Breast epithelium (tissue), 3 donors: ENCODE data around the gene MEAK7.

Source experiments
- POLR2A ChIP-seq: fragments of 450-650 bp; IDR thresholded peaks from one replicate; pipeline ENCODE4 v1.6.1; 2016; ENCODE audit warnings: antibody characterized with exemption, mild to moderate bottlenecking, moderate library complexity
- POLR2AphosphoS5 ChIP-seq, 3 donors: sonication (generic); formaldehyde crosslinking; IDR thresholded peaks; one replicate each; pipeline ENCODE4 v1.6.1; 2017; ENCODE audit warnings: antibody characterized with exemption in 3 of 3
- TF ChIP-seq, protein P1 (sequence below), 3 donors: fragments of 450-650 bp; IDR thresholded peaks; one replicate each; pipeline ENCODE4 v1.5.1; 2016 to 2017; ENCODE audit warnings: antibody characterized with exemption in 3 of 3, mild to moderate bottlenecking in 3 of 3, moderate library complexity in 3 of 3

DNA sequence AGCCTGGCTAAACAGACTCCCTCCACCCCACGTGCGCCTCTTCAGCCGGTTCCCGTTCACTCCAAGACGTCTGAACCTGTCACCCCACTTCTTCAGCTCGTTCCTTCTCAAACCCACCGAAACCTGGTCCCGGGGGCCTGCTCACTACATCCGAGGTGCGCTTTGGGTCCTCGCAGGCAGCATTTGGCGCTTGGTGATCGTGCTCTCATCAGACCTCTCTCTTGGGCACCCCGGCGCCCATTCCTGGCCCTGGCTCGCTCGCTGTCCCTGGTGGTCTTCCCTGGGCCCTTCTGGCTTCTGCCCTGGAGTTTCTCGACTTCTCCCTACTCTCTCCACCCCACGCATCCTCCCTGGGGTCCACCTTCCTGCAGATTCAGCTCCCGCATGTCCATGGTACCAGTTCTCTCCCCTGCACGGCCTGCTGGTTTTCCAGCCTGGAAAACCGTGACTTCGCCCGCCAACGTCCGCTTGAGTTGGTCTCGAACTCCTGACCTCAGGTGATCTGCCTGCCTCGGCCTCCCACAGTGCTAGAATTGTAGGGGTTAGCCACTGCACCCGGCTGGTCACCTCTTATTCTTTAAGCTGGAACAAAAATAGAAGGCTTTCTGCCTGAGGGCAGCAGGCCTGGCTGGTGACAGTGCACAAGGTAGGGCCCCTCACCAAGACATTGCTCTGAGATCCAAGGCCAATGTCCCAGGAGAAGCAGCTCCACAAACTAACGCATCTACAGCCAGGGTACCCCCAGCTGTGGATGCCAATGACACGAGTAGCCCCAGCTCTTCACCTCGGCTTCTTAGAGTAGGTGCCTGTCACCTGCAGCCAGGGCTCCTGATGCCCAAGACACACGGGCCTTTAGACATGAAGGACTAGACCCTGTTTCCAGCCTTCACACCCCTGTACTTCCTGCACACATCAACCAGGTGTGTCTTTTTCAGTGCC is 1.1 kb upstream of the MEAK7 start:
- TF ChIP-seq, protein P1, sequence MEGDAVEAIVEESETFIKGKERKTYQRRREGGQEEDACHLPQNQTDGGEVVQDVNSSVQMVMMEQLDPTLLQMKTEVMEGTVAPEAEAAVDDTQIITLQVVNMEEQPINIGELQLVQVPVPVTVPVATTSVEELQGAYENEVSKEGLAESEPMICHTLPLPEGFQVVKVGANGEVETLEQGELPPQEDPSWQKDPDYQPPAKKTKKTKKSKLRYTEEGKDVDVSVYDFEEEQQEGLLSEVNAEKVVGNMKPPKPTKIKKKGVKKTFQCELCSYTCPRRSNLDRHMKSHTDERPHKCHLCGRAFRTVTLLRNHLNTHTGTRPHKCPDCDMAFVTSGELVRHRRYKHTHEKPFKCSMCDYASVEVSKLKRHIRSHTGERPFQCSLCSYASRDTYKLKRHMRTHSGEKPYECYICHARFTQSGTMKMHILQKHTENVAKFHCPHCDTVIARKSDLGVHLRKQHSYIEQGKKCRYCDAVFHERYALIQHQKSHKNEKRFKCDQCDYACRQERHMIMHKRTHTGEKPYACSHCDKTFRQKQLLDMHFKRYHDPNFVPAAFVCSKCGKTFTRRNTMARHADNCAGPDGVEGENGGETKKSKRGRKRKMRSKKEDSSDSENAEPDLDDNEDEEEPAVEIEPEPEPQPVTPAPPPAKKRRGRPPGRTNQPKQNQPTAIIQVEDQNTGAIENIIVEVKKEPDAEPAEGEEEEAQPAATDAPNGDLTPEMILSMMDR (IDR thresholded peaks at IDR 0.05) = no peak
- TF ChIP-seq POLR2A = no peak
- no peak for TF ChIP-seq POLR2AphosphoS5 (IDR thresholded peaks at IDR 0.05)
